PC-9 (cell line): ENCODE measurements around the gene MAT1A. TPM values are rescaled to one million over a fixed set of nuclear protein-coding genes. Genes with fewer than 3 reads are reported as not detected.

Source experiments
- BruUV-seq: library from RNA; stranded (reverse); fragments of 400-500 nt; replicated peaks from 2 replicates; lab custom pipeline; 2021; lab: Mats Ljungman, UMichigan
- CTCF ChIA-PET: fragments of 300-600 bp; sonication (Branson Sonifier 250); formaldehyde crosslinking; loops from one replicate; lab custom pipeline; 2022; ENCODE audit warnings: antibody characterized with exemption; lab: Charles Lee
- POLR2A ChIA-PET: fragments of 300-600 bp; sonication (Branson Sonifier 250); formaldehyde crosslinking; loops from one replicate; lab custom pipeline; 2022; ENCODE audit warnings: antibody characterized with exemption; ENCODE audit not compliant: unreplicated experiment; lab: Charles Lee
- DNase-seq, 2 experiments: peaks; one replicate each; pipeline versions ENCODE4 v3.0.0 to v3.0.0-alpha.2; 2015 to 2022; ENCODE audit warnings: mixed read lengths in 1 of 2
- H2AFZ ChIP-seq: fragments of 200-600 bp; sonication (generic); 2 replicates; pipeline ENCODE4 v1.8.1; 2017; ENCODE audit warnings: antibody characterized with exemption
- H3F3A ChIP-seq: fragments of 200-600 bp; sonication (generic); 2 replicates; pipeline ENCODE4 v1.8.1; 2017; ENCODE audit warnings: antibody characterized with exemption, mild to moderate bottlenecking, low read depth; ENCODE audit not compliant: insufficient read depth
- H3K27ac ChIP-seq: fragments of 200-600 bp; sonication (generic); 2 replicates; pipeline ENCODE4 v1.6.1; 2016; ENCODE audit warnings: mixed run types
- H3K27me3 ChIP-seq: fragments of 200-600 bp; sonication (generic); 2 replicates; pipeline ENCODE4 v1.6.1; 2016; ENCODE audit warnings: low read depth, mixed run types; ENCODE audit not compliant: insufficient read depth
- H3K36me3 ChIP-seq: fragments of 200-600 bp; sonication (generic); 2 replicates; pipeline ENCODE4 v1.6.1; 2016; ENCODE audit warnings: low read depth, mixed run types
- H3K4me1 ChIP-seq: fragments of 200-600 bp; sonication (generic); replicated peaks from 2 replicates; pipeline ENCODE4 v1.6.1; 2016; ENCODE audit warnings: mixed run types; ENCODE audit not compliant: insufficient read depth
- H3K4me2 ChIP-seq: fragments of 200-600 bp; sonication (generic); 2 replicates; pipeline ENCODE4 v1.6.1; 2017; ENCODE audit warnings: mixed run types
- H3K4me3 ChIP-seq: fragments of 200-600 bp; sonication (generic); 2 replicates; pipeline ENCODE4 v1.6.1; 2016; ENCODE audit warnings: mixed run types
- H3K79me2 ChIP-seq: fragments of 200-600 bp; sonication (generic); 2 replicates; pipeline ENCODE4 v1.6.1; 2017; ENCODE audit warnings: low read depth, mixed run types
- H3K9me2 ChIP-seq: fragments of 200-600 bp; sonication (generic); 2 replicates; pipeline ENCODE4 v1.8.1; 2017; ENCODE audit warnings: mild to moderate bottlenecking; ENCODE audit not compliant: insufficient read depth
- H3K9me3 ChIP-seq: fragments of 200-600 bp; sonication (generic); 2 replicates; pipeline ENCODE4 v1.8.1; 2016; ENCODE audit warnings: low read depth; ENCODE audit not compliant: insufficient read depth
- H4K20me1 ChIP-seq: fragments of 200-600 bp; sonication (generic); 2 replicates; pipeline ENCODE4 v1.8.1; 2017; ENCODE audit not compliant: insufficient read depth
- CTCF ChIP-seq: fragments of 200-600 bp; sonication (generic); conservative IDR thresholded peaks from 2 replicates; pipeline ENCODE4 v1.6.1; 2017; ENCODE audit warnings: mixed run types, antibody characterized with exemption, mild to moderate bottlenecking, moderate library complexity
- EZH2 ChIP-seq: fragments of 200-600 bp; sonication (generic); IDR thresholded peaks from 2 replicates; pipeline ENCODE4 v1.8.0; 2017; ENCODE audit warnings: antibody characterized with exemption, low read depth
- intact Hi-C: fragments of 100-400 bp; cut with micrococcal nuclease; formaldehyde crosslinking; loops from one replicate; pipeline ENCODE4 v1.10.0; 2022; ENCODE audit not compliant: unreplicated experiment
- total RNA-seq: library from RNA; stranded (reverse); gene quantifications from 2 replicates; pipeline ENCODE4 v1.2.3, GENCODE V29; 2021

Gene MAT1A
- total RNA-seq, 1 experiment from 2014 or later, result not detected

- ChIA-PET CTCF (no interaction called here), POLR2A (no interaction called here)
- H2AFZ ChIP-seq, result no peak overlapping the region
- DNase-seq, result no peak
- TF ChIP-seq CTCF (no peak), EZH2 (no peak)
- H4K20me1 ChIP-seq, result no peaks in the 10 kb centered on the region
- H3K27me3 ChIP-seq, result peaks cover 3% of the 10 kb centered on the region; the same call in 1 of the 2 replicates
- no peaks in the 10 kb centered on the region for H3F3A ChIP-seq
- H3K36me3 ChIP-seq, result no peaks in the 10 kb centered on the region
- H3K79me2 ChIP-seq, result no peaks in the 10 kb centered on the region
- no peaks in the 10 kb centered on the region for H3K9me2 ChIP-seq
- H3K27ac ChIP-seq, result no peak overlapping the region
- H3K4me1 ChIP-seq, result peaks cover 6% of the 10 kb centered on the region
- H3K4me3 ChIP-seq, result no peak overlapping the region
- no TSS peak for BruUV-seq
- intact Hi-C loops, result no loop called here
- H3K4me2 ChIP-seq, result no peak overlapping the region
- H3K9me3 ChIP-seq, result no peaks in the 10 kb centered on the region
Observed at GRCh38 chr10:80277016-80277415, 12.4 kb downstream of the MAT1A start.

- H3K4me2 ChIP-seq, result no peak overlapping the region
- no peak overlapping the region for H2AFZ ChIP-seq
- no peaks in the 10 kb centered on the region for H3K9me3 ChIP-seq
- DNase-seq, result no peak
- H3K79me2 ChIP-seq, result no peaks in the 10 kb centered on the region
- intact Hi-C loops, result no loop called here
- POLR2A ChIA-PET, result no interaction called here
- CTCF ChIA-PET, result no interaction called here
- peaks cover 3% of the 10 kb centered on the region; the same call in 1 of the 2 replicates for H3K27me3 ChIP-seq
- TF ChIP-seq CTCF (no peak), EZH2 (no peak)
- no peaks in the 10 kb centered on the region for H3F3A ChIP-seq
- H3K27ac ChIP-seq, result no peak overlapping the region
- no peak overlapping the region for H3K4me3 ChIP-seq
- H3K9me2 ChIP-seq, result no peaks in the 10 kb centered on the region
- H3K36me3 ChIP-seq, result no peaks in the 10 kb centered on the region
- peaks cover 6% of the 10 kb centered on the region for H3K4me1 ChIP-seq
- no peaks in the 10 kb centered on the region for H4K20me1 ChIP-seq
- BruUV-seq, result no TSS peak
Observed at GRCh38 chr10:80276335-80276734, 13.1 kb downstream of the MAT1A start.

GRCh38 chr10:80275756-80276155, 13.7 kb downstream of the MAT1A start:
- H3K4me3 ChIP-seq, result no peak overlapping the region
- H3K9me3 ChIP-seq, result no peaks in the 10 kb centered on the region
- H3K27ac ChIP-seq, result no peak overlapping the region
- H3F3A ChIP-seq, result no peaks in the 10 kb centered on the region
- no peak overlapping the region for H3K4me2 ChIP-seq
- POLR2A ChIA-PET, result no interaction called here
- no peak overlapping the region for H2AFZ ChIP-seq
- no peaks in the 10 kb centered on the region for H3K36me3 ChIP-seq
- H3K79me2 ChIP-seq, result no peaks in the 10 kb centered on the region
- no peak for TF ChIP-seq EZH2
- TF ChIP-seq CTCF, result no peak
- DNase-seq, result no peak
- intact Hi-C loops, result no loop called here
- peaks cover 3% of the 10 kb centered on the region; the same call in 1 of the 2 replicates for H3K27me3 ChIP-seq
- BruUV-seq, result no TSS peak
- H4K20me1 ChIP-seq, result no peaks in the 10 kb centered on the region
- H3K9me2 ChIP-seq, result no peaks in the 10 kb centered on the region
- CTCF ChIA-PET, result no interaction called here
- peaks cover 6% of the 10 kb centered on the region for H3K4me1 ChIP-seq
